Fibroblast of skin of left biceps (primary cell): ENCODE measurements around the gene HELZ.

Experiments
- DNase-seq, 2 experiments: peaks; one replicate each; pipeline ENCODE4 v3.0.0-alpha.2; 2013; ENCODE audit warnings: low read depth in 2 of 2

HELZ gene

DNA sequence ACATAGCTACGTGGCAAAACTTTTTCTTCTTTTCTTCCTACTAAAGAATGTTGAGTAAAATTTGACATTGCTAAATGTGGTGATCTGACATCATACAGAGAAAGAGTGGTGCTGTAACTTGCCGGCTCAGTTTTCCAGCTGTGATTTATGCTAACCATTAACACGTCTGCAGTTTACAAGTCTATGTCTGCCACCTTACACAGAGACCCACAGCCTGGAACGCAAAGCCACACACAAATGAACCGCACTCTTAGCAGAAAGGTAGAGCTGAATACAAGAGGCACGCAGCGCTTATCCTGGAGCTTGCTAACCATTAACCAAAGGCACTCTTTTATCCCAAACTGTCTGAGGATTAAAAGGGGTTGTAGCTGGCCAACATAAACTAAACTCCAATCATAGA, 168.7 kb downstream of the HELZ start:
- no peak for DNase-seq

DNA sequence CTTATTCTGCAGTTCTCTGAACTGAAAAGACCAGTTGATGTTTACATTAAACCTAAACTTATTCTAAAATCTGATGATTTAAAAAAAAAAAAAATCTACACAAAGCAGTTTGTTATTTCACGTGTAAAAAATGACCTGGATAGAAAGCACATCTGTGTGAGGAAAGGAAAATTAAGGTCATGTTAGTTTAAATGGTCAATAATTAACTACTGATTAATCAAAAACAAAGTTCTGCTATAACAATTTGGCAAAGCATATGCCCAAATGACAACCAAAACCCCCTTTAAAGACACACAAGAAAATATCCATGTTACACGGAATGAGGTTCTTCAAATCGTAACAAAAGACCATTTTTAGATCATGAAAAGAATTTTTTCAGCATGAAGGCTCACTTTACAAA, 170.2 kb downstream of the HELZ start:
- DNase-seq = no peak

DNA sequence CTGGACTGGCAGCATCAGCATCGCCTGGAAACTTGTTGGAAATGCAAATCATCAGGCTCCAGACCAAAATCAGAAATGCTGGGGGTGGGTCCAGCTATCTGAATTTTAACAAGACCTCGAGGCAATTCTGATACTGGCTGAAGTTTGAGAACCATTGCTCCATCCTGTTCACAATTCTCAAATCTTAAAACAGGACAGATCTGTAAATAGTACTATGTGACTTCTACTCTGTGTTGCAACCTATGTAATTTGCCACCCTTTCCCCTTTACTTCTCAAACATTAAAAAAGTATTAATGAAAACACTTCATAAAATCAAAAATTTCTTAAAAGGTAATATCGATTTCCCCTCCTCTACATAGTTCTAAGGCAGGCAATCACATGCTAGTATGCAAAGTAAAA, 172.1 kb downstream of the HELZ start:
- no peak for DNase-seq

GRCh38 chr17:67071595-67071994, 173.4 kb downstream of the HELZ start:
- DNase-seq = no peak

GRCh38 chr17:67069603-67070136, 175.3 kb downstream of the HELZ start:
- DNase-seq = no peak

GRCh38 chr17:67068999-67069398, 176.0 kb downstream of the HELZ start:
- DNase-seq = no peak

- DNase-seq = no peak
These were observed 177.2 kb downstream of the HELZ start for GRCh38 chr17:67067571-67068482.

DNA sequence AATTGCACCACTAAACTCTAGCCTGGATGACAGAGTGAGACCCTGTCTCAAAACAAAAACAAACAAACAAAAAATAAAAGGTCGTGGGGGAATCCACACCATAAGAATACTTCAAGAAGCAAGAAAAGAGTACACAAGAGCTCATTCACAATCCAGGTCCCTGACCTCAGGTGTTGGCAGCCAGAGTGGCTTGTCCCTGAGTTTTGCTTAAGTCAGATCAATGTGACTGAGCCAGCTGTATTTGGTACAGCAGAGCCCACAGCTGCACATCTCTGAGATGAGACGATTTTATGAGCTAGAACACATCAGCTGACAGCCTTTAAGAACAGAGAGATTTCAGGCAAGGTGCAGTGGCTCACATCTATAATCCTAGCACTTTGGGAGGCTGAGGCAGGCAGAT, 178.3 kb downstream of the HELZ start:
- DNase-seq = no peak

- no peak for DNase-seq
These were observed 181.9 kb downstream of the HELZ start for GRCh38 chr17:67063141-67063540.

- no peak for DNase-seq
These were observed 185.6 kb downstream of the HELZ start for GRCh38 chr17:67059372-67059771.

- DNase-seq = no peak
These were observed 187.0 kb downstream of the HELZ start for GRCh38 chr17:67058036-67058435.

- DNase-seq = no peak
These were observed 188.1 kb downstream of the HELZ start for GRCh38 chr17:67056746-67057490.

GRCh38 chr17:67055811-67056745, 188.9 kb downstream of the HELZ start:
- no peak for DNase-seq

DNA sequence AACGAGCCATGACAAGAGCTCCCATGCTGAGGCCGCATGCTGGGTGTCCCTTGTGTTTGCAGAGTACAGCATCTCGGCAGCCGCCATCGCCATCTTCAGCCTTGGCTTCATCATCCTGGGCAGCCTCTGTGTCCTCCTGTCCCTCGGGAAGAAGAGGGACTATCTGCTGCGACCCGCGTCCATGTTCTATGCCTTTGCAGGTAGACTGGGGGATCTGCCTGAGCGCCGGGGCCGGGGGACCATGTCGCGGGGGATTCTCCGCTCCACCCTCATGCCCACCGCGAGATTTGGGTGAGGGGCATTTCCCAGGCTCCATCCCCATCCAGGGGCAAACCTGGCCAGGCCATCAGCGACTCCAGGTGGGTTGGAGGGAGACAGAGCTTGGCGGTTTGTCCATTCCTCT, 190.0 kb downstream of the HELZ start:
- no peak for DNase-seq

DNA sequence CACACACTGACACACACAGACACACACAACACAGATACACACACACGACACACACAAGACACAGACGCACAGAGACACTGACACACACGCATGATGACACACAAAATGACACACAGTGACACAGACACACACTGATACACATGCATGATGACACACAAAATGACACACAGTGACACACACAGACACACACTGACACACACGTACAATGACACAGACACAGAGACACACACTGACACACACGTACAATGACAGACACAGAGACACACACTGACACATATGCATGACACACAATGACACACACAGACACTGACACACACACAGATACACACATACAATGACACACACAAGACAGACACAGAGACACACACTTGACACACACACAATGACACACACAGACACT, 190.4 kb downstream of the HELZ start:
- no peak for DNase-seq

DNA sequence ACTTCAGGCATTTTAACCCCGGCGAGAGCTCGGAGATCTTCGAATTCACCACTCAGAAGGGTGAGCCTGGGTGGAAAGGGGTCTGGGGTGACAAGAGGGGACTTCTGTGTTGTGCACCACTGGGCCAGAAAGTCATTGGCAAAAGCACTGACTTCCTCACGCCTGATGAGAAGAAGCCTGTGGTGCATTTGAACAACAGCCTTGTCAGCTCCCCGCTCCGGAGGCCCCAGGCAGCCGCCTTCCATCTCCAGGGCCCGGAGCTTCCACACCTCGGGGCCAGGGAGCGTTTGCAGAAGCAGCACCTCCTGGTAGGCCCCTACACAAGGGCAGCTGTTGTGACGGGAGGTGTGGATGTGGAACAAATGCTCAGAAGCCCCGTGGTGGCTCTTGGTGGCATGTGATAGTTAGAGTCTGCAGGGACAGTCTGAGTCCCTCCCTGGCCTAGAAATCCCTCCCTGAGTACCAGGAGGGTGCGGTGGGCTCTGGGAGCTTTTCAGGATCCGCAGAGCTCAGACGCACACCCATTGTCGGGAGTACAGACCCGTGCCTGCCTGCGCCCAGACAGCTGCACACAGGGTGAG, 190.9 kb downstream of the HELZ start:
- no peak for DNase-seq

GRCh38 chr17:67053438-67054000, 191.5 kb downstream of the HELZ start:
- DNase-seq = no peak

- DNase-seq = no peak
These were observed 192.1 kb downstream of the HELZ start for GRCh38 chr17:67052720-67053437.

DNA sequence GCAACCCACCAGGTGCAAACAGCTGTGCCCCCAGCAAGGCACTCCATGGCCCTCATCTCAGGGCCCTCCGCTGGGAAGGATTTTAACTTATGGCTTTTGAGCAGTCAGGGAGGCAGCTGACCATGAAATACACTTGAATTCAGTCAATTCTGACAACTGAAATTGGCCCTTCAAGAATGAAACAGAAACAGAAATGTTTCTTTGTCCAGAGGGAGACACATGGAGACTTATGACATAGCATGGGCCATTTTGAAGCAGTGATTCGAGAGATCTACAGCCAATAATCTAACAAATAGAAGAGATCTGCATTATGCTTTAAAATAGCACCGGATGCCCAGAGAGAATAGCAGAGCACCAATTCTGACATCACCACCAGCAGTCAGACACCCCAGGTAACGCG, 193.2 kb downstream of the HELZ start:
- DNase-seq = no peak

DNA sequence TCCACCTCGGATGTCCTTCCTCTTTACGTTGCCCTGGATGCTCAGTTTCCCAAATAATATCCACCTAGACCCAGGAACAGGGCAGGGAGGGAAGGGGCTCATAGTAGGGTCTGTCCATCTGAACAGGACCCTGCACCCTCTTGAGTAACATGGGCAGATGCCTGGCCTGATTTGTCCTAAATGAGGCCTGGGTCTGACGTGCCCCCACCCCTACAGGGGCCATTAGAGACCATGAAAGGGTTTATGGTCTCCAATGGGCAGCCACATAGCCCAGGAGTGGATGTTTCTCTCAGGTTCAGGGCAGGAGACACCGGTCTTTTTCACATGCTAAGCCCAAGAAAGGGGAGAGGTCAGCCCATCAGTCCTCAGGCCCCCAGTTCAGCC, 193.8 kb downstream of the HELZ start:
- no peak for DNase-seq
